HCT116 (cell line): ENCODE results near the gene STRADA. TPM values are rescaled to one million over a fixed set of nuclear protein-coding genes. Genes with fewer than 3 reads are reported as not detected.

Source experiments
- ATAC-seq: fragments of 200-7000 bp; cut with Tn5 transposase; 2 replicates; pipeline ENCODE4 v1.9.1; 2020; ENCODE audit warnings: mild to moderate bottlenecking, moderate library complexity
- BruUV-seq: library from RNA; stranded (reverse); fragments of 400-500 nt; replicated peaks from 2 replicates; lab custom pipeline; 2021; lab: Mats Ljungman, UMichigan
- CTCF ChIA-PET: fragments of 300-600 bp; sonication (Branson Sonifier 250); formaldehyde crosslinking; loops from one replicate; lab custom pipeline; 2021; ENCODE audit warnings: antibody characterized with exemption; lab: Charles Lee
- POLR2A ChIA-PET: fragments of 300-600, 350-600 bp; sonication (Branson Sonifier 250); formaldehyde crosslinking; loops from one replicate; lab custom pipeline; 2021; ENCODE audit warnings: antibody characterized with exemption; lab: Charles Lee
- RAD21 ChIA-PET, 2 experiments: fragments of 300-600 bp; sonication (Branson Sonifier 250); formaldehyde crosslinking; loops; one replicate each; lab custom pipeline; 2023; ENCODE audit warnings: low total read pairs in 2 of 2; ENCODE audit not compliant: uncharacterized antibody in 2 of 2, unreplicated experiment in 2 of 2, low non-redundant PET in 1 of 2; lab: Charles Lee
- DNase-seq: peaks from one replicate; pipeline ENCODE4 v3.0.0-alpha.2; 2010; ENCODE audit warnings: low read depth, low spot score
- H2AFZ ChIP-seq: fragments of 200-600 bp; shearing (Covaris generic), sonication (generic); 2 replicates; pipeline ENCODE4 v1.6.1; 2017; ENCODE audit warnings: low read depth, mixed run types, mixed read lengths, antibody characterized with exemption, low read length; ENCODE audit not compliant: poor library complexity, severe bottlenecking
- H3K27ac ChIP-seq: 2 replicates; pipeline ENCODE4 v1.5.1; 2012; ENCODE audit warnings: low read depth, low read length
- H3K27me3 ChIP-seq: fragments of 200-600 bp; sonication (generic); 2 replicates; pipeline ENCODE4 v1.6.1; 2016; ENCODE audit warnings: mixed run types, low read length, mixed read lengths; ENCODE audit not compliant: insufficient read depth
- H3K36me3 ChIP-seq, 2 experiments: fragments of 200-500 bp in 1 of 2; fragments of 200-600 bp in 1 of 2; sonication (Bioruptor generic) in 1 of 2; sonication (generic) in 1 of 2; 2 replicates each; pipeline versions ENCODE4 v1.5.1 to v1.6.1; 2014 to 2016; ENCODE audit warnings: low read length in 2 of 2, inconsistent platforms in 1 of 2, mixed read lengths in 1 of 2, mixed run types in 1 of 2; ENCODE audit not compliant: insufficient read depth in 2 of 2, control insufficient read depth in 1 of 2
- H3K4me1 ChIP-seq, 2 experiments: fragments of 200-600 bp in 1 of 2; sonication (generic) in 1 of 2; 2 replicates each; pipeline versions ENCODE4 v1.5.1 to v1.6.1; 2012 to 2017; ENCODE audit warnings: low read length in 2 of 2, inconsistent platforms in 1 of 2, mild to moderate bottlenecking in 1 of 2, mixed read lengths in 1 of 2, mixed run types in 1 of 2, moderate library complexity in 1 of 2; ENCODE audit not compliant: insufficient read depth in 2 of 2, control insufficient read depth in 1 of 2
- H3K4me2 ChIP-seq: fragments of 200-600 bp; sonication (generic); 2 replicates; pipeline ENCODE4 v1.6.1; 2017; ENCODE audit warnings: mixed run types, low read length, mixed read lengths
- H3K4me3 ChIP-seq, 2 experiments: fragments of 200-600 bp in 1 of 2; sonication (generic) in 1 of 2; replicated peaks in 1 of 2; 2 replicates each; pipeline ENCODE4 v1.5.1; 2011 to 2016; ENCODE audit warnings: low read length in 2 of 2, control low read depth in 1 of 2, low read depth in 1 of 2, mild to moderate bottlenecking in 1 of 2, mixed read lengths in 1 of 2, mixed run types in 1 of 2
- H3K79me2 ChIP-seq: fragments of 200-600 bp; sonication (generic); 2 replicates; pipeline ENCODE4 v1.6.1; 2017; ENCODE audit warnings: mild to moderate bottlenecking, mixed run types, low read length, moderate library complexity, mixed read lengths; ENCODE audit not compliant: insufficient read depth
- H3K9ac ChIP-seq: fragments of 200-600 bp; sonication (generic); 2 replicates; pipeline ENCODE4 v1.6.1; 2016; ENCODE audit warnings: low read length, mixed read lengths
- H3K9me2 ChIP-seq: fragments of 200-600 bp; sonication (generic), shearing (Covaris generic); 2 replicates; pipeline ENCODE4 v1.6.1; 2017; ENCODE audit warnings: mixed run types, mild to moderate bottlenecking, moderate library complexity; ENCODE audit not compliant: insufficient read depth
- H3K9me3 ChIP-seq, 2 experiments: fragments of 200-500 bp in 1 of 2; fragments of 200-600 bp in 1 of 2; sonication (Bioruptor generic) in 1 of 2; sonication (generic) in 1 of 2; 2 replicates each; pipeline ENCODE4 v1.6.1; 2014 to 2017; ENCODE audit warnings: low read length in 2 of 2, mixed read lengths in 2 of 2, inconsistent platforms in 1 of 2, low read depth in 1 of 2, mild to moderate bottlenecking in 1 of 2, mixed run types in 1 of 2, moderate library complexity in 1 of 2; ENCODE audit not compliant: control insufficient read depth in 1 of 2, insufficient read depth in 1 of 2
- H4K20me1 ChIP-seq: fragments of 200-600 bp; sonication (generic), shearing (Covaris generic); 2 replicates; pipeline ENCODE4 v1.6.1; 2017; ENCODE audit warnings: mixed run types, mild to moderate bottlenecking, moderate library complexity; ENCODE audit not compliant: insufficient read depth
- CBX3 ChIP-seq: IDR thresholded peaks from 2 replicates; pipeline ENCODE4 v1.6.1; 2012; ENCODE audit warnings: low read depth
- JUND ChIP-seq: IDR thresholded peaks from 2 replicates; pipeline ENCODE4 v1.6.1; 2012
- MAX ChIP-seq: IDR thresholded peaks from 2 replicates; pipeline ENCODE4 v1.6.1; 2012
- POLR2A ChIP-seq: IDR thresholded peaks from 2 replicates; pipeline ENCODE4 v1.7.0; 2011; ENCODE audit warnings: borderline replicate concordance; ENCODE audit not compliant: insufficient read depth, insufficient read length; ENCODE audit errors: extremely low read depth
- intact Hi-C: fragments of 100-400 bp; cut with micrococcal nuclease; formaldehyde crosslinking; loops from 2 replicates; pipeline ENCODE4 v1.10.0; 2022
- total RNA-seq: library from RNA; stranded (reverse); gene quantifications from one replicate; pipeline ENCODE4 v1.2.1, GENCODE V29; 2021; ENCODE audit not compliant: unreplicated experiment
- TF ChIP-seq, protein P1 (sequence below): IDR thresholded peaks from 2 replicates; pipeline ENCODE4 v1.6.1; 2012; ENCODE audit warnings: low read depth

Gene STRADA
- total RNA-seq, 1 experiment from 2014 or later = 38.0 TPM

GRCh38 chr17:63773272-63774140, 31.9 kb upstream of the STRADA start, which contains the start of gene CCDC47 (continued):
- TF ChIP-seq, protein P1, sequence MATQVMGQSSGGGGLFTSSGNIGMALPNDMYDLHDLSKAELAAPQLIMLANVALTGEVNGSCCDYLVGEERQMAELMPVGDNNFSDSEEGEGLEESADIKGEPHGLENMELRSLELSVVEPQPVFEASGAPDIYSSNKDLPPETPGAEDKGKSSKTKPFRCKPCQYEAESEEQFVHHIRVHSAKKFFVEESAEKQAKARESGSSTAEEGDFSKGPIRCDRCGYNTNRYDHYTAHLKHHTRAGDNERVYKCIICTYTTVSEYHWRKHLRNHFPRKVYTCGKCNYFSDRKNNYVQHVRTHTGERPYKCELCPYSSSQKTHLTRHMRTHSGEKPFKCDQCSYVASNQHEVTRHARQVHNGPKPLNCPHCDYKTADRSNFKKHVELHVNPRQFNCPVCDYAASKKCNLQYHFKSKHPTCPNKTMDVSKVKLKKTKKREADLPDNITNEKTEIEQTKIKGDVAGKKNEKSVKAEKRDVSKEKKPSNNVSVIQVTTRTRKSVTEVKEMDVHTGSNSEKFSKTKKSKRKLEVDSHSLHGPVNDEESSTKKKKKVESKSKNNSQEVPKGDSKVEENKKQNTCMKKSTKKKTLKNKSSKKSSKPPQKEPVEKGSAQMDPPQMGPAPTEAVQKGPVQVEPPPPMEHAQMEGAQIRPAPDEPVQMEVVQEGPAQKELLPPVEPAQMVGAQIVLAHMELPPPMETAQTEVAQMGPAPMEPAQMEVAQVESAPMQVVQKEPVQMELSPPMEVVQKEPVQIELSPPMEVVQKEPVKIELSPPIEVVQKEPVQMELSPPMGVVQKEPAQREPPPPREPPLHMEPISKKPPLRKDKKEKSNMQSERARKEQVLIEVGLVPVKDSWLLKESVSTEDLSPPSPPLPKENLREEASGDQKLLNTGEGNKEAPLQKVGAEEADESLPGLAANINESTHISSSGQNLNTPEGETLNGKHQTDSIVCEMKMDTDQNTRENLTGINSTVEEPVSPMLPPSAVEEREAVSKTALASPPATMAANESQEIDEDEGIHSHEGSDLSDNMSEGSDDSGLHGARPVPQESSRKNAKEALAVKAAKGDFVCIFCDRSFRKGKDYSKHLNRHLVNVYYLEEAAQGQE = no peak

- ATAC-seq = no peak
- Histone ChIP-seq H3K9me3 (no peaks in the 10 kb centered on the region), H3K4me3 (peak overlapping the region; percentile 81 to 83), H3K27ac (peak overlapping the region; percentile 91), H3K9ac (peak overlapping the region; percentile 94), H3K27me3 (no peaks in the 10 kb centered on the region), H2AFZ (no peak overlapping the region), H3K4me1 (peaks cover 15 to 29% of the 10 kb centered on the region in 2 experiments), H4K20me1 (peaks cover 16% of the 10 kb centered on the region; the same call in 1 of the 2 replicates), H3K4me2 (peak overlapping the region; percentile 84), H3K9me2 (no peaks in the 10 kb centered on the region), H3K36me3 (peaks cover 6 to 20% of the 10 kb centered on the region in 2 experiments; a peak in 2 of 4 replicates), H3K79me2 (peaks cover 94% of the 10 kb centered on the region)
- RAD21 ChIA-PET = no interaction called here
- CTCF ChIA-PET = interaction anchor here (1.0 kb wide), 1 partner anchor 62 kb away, joined by 3 read pairs; no protein-coding TSS in a partner anchor
- TSS peak; percentile 81 for BruUV-seq
- POLR2A ChIA-PET = interaction anchor here (1.2 to 2.7 kb wide), 11 partner anchors 8 to 312 kb away, joined by 3 to 42 read pairs (median 13); partner anchors contain the start of genes FTSJ3 and PSMC5
- no peak for DNase-seq
- no peak for TF ChIP-seq MAX
- TF ChIP-seq JUND = no peak
- no peak for TF ChIP-seq CBX3
- no peak for TF ChIP-seq POLR2A
- intact Hi-C loops = loop anchor here (1.0 to 2.0 kb wide), 3 partner anchors 32 to 70 kb away; partner anchors contain the start of genes FTSJ3, PSMC5, SMARCD2 and STRADA
These were observed 31.2 kb upstream of the STRADA start for GRCh38 chr17:63772801-63773271.
